Panc1 (cell line): ENCODE data around the gene UQCC2.

ENCODE experiments used
- CTCF ChIP-seq: fragments of 450-650 bp; IDR thresholded peaks from 2 replicates; pipeline ENCODE4 v1.5.1; 2017; ENCODE audit warnings: mild to moderate bottlenecking
- POLR2AphosphoS5 ChIP-seq: IDR thresholded peaks from 2 replicates; pipeline ENCODE4 v1.6.1; 2012; ENCODE audit warnings: mild to moderate bottlenecking, low read depth, low read length, moderate library complexity
- REST ChIP-seq, 2 experiments: IDR thresholded peaks; 2 replicates each; pipeline ENCODE4 v1.6.1; 2011 to 2012; ENCODE audit warnings: low read depth in 2 of 2, control low read depth in 1 of 2, low read length in 1 of 2, mild to moderate bottlenecking in 1 of 2, moderate library complexity in 1 of 2; ENCODE audit not compliant: insufficient read depth in 1 of 2
- SIN3A ChIP-seq: IDR thresholded peaks from 2 replicates; pipeline ENCODE4 v1.6.1; 2012; ENCODE audit warnings: low read depth, mild to moderate bottlenecking, low read length, moderate library complexity, borderline replicate concordance; ENCODE audit not compliant: insufficient read depth
- TCF7L2 ChIP-seq: IDR thresholded peaks from 2 replicates; pipeline ENCODE4 v1.6.1; 2011; ENCODE audit warnings: mild to moderate bottlenecking, low read depth, low read length, inconsistent platforms

- TF ChIP-seq REST (IDR thresholded peaks at IDR 0.05; ENCODE audit: insufficient read depth in 1 of 2, low read depth in 2 of 2, low read length in 1 of 2), result no peak
- no peak for TF ChIP-seq CTCF
- TF ChIP-seq POLR2AphosphoS5, result no peak
- TF ChIP-seq TCF7L2, result no peak
- no peak for TF ChIP-seq SIN3A
Observed at GRCh38 chr6:33663727-33664449, 47.6 kb downstream of the UQCC2 start.
